Upper lobe of left lung (tissue), 6 donors: ENCODE results near the gene TRPV3. TPM values are rescaled to one million over a fixed set of nuclear protein-coding genes. Genes with fewer than 3 reads are reported as not detected.

Source experiments
- ATAC-seq, 2 donors: fragments of 200-7000 bp; cut with Tn5 transposase; one replicate each; pipeline ENCODE4 v1.9.1; 2022; ENCODE audit warnings: mild to moderate bottlenecking in 2 of 2, moderate library complexity in 2 of 2; ENCODE audit not compliant: low FRiP score in 2 of 2
- DNase-seq, 2 donors: peaks; one replicate each; pipeline ENCODE4 v3.0.0-alpha.2; 2019 to 2020
- H3K27ac ChIP-seq, 4 donors: fragments of 200-600 bp; sonication (generic); one replicate each; pipeline ENCODE4 v1.5.1; 2016 to 2019
- H3K27me3 ChIP-seq, 4 donors: fragments of 200-600 bp; sonication (generic); one replicate each; pipeline ENCODE4 v1.5.1; 2017 to 2019
- H3K36me3 ChIP-seq, 4 donors: fragments of 200-600 bp; sonication (generic); one replicate each; pipeline ENCODE4 v1.5.1; 2016 to 2019
- H3K4me1 ChIP-seq, 4 donors: fragments of 200-600 bp; sonication (generic); one replicate each; pipeline ENCODE4 v1.5.1; 2018 to 2019
- H3K4me3 ChIP-seq, 4 donors: fragments of 200-600 bp; sonication (generic); one replicate each; pipeline ENCODE4 v1.5.1; 2017 to 2019; ENCODE audit warnings: mild to moderate bottlenecking in 2 of 4, moderate library complexity in 1 of 4
- H3K9me3 ChIP-seq, 4 donors: fragments of 200-600 bp; sonication (generic); one replicate each; pipeline ENCODE4 v1.5.1; 2018 to 2019
- CTCF ChIP-seq, 6 experiments: fragments of 450-650 bp in 4 of 6; fragments of 200-600 bp in 2 of 6; sonication (generic) in 2 of 6; IDR thresholded peaks; one replicate each; pipeline ENCODE4 v1.5.1; 2016 to 2019; ENCODE audit warnings: antibody characterized with exemption in 6 of 6
- EP300 ChIP-seq, 4 donors: sonication (generic); formaldehyde crosslinking; IDR thresholded peaks; one replicate each; pipeline ENCODE4 v1.5.1; 2017; ENCODE audit warnings: antibody characterized with exemption in 4 of 4, control low read depth in 2 of 4
- POLR2A ChIP-seq, 4 donors: fragments of 450-650 bp; IDR thresholded peaks; one replicate each; pipeline ENCODE4 v1.5.1; 2016 to 2017; ENCODE audit warnings: antibody characterized with exemption in 4 of 4, mild to moderate bottlenecking in 2 of 4
- POLR2AphosphoS5 ChIP-seq, 2 donors: sonication (generic); formaldehyde crosslinking; IDR thresholded peaks; one replicate each; pipeline ENCODE4 v1.5.1; 2017; ENCODE audit warnings: antibody characterized with exemption in 2 of 2
- WGBS, 2 donors: methylation state at CpG; one replicate each; pipeline ENCODE4 v1.1.5; 2017 to 2018; 5-methylcytosine and 5-hydroxymethylcytosine counted together
- total RNA-seq, 6 donors: library from RNA; depleted of rRNA in 4 of 6; stranded (reverse); fragments of >200 nt in 4 of 6; gene quantifications; one replicate each; pipeline versions ENCODE4 v1.1.0 to v1.2.1, GENCODE V29; 2016 to 2021
- donor health status: DM: no; HTN: no; CAD: no; lungs with moderate emphysema.
- donor health status: DM: no; HTN: yes; CAD: no; lungs with severe emphysema.

The TRPV3 gene
- total RNA-seq, 6 donors from 2014 or later, result under 0.01 to 0.84 (median 0.28) TPM

GRCh38 chr17:3507869-3508268, 49.7 kb downstream of the TRPV3 start:
- Histone ChIP-seq H3K36me3 (no peaks in the 10 kb centered on the region), H3K4me3 (no peak overlapping the region)

GRCh38 chr17:3507071-3507470, 50.5 kb downstream of the TRPV3 start:
- H3K27me3 ChIP-seq, result no peaks in the 10 kb centered on the region
- no peaks in the 10 kb centered on the region for H3K9me3 ChIP-seq
- H3K36me3 ChIP-seq, result no peaks in the 10 kb centered on the region
- no peak for DNase-seq
- no peak overlapping the region for H3K27ac ChIP-seq
- 63 to 68% methylated on average over 1 of the region's 1 CpG for WGBS, 2 donors
- no peaks in the 10 kb centered on the region for H3K4me1 ChIP-seq
- no peak overlapping the region for H3K4me3 ChIP-seq
- ATAC-seq, result no peak
- TF ChIP-seq EP300 (IDR thresholded peaks at IDR 0.05), result no peak
- no peak for TF ChIP-seq CTCF (IDR thresholded peaks at IDR 0.05)
- TF ChIP-seq POLR2AphosphoS5 (IDR thresholded peaks at IDR 0.05), result no peak
- TF ChIP-seq POLR2A (IDR thresholded peaks at IDR 0.05), result no peak

More at GRCh38 chr17:3507869-3508268, 49.7 kb downstream of the TRPV3 start:
- 74 to 81% methylated on average over 3 of the region's 3 CpGs for WGBS, 2 donors
- Histone ChIP-seq H3K27me3 (no peaks in the 10 kb centered on the region), H3K27ac (no peak overlapping the region), H3K9me3 (no peaks in the 10 kb centered on the region), H3K4me1 (no peaks in the 10 kb centered on the region)
- ATAC-seq, result no peak
- DNase-seq, result no peak
- no peak for TF ChIP-seq POLR2AphosphoS5 (IDR thresholded peaks at IDR 0.05)
- TF ChIP-seq POLR2A (IDR thresholded peaks at IDR 0.05), result no peak
- no peak for TF ChIP-seq CTCF (IDR thresholded peaks at IDR 0.05)
- TF ChIP-seq EP300 (IDR thresholded peaks at IDR 0.05), result no peak

- DNase-seq (no peak), ATAC-seq (no peak)
- no peak for TF ChIP-seq CTCF (IDR thresholded peaks at IDR 0.05)
- TF ChIP-seq EP300 (IDR thresholded peaks at IDR 0.05), result no peak
- no peak for TF ChIP-seq POLR2A (IDR thresholded peaks at IDR 0.05)
- no peak for TF ChIP-seq POLR2AphosphoS5 (IDR thresholded peaks at IDR 0.05)
- Histone ChIP-seq H3K36me3 (no peaks in the 10 kb centered on the region), H3K9me3 (peaks cover 0 to 2% (median 0%) of the 10 kb centered on the region in 4 donors), H3K27ac (no peak overlapping the region), H3K4me3 (no peak overlapping the region), H3K27me3 (no peaks in the 10 kb centered on the region), H3K4me1 (no peaks in the 10 kb centered on the region)
- WGBS, 2 donors, result 95 to 96% methylated on average over 2 of the region's 2 CpGs
Observed at GRCh38 chr17:3506054-3506453, 51.6 kb downstream of the TRPV3 start.

GRCh38 chr17:3505008-3505407, 52.6 kb downstream of the TRPV3 start:
- DNase-seq (no peak), ATAC-seq (no peak)
- H3K27ac ChIP-seq, result no peak overlapping the region
- H3K4me3 ChIP-seq, result no peak overlapping the region
- no peaks in the 10 kb centered on the region for H3K4me1 ChIP-seq
- H3K36me3 ChIP-seq, result no peaks in the 10 kb centered on the region
- 88 to 93% methylated on average over 7 of the region's 7 CpGs for WGBS, 2 donors
- peaks cover 0 to 3% (median 0%) of the 10 kb centered on the region in 4 donors for H3K9me3 ChIP-seq
- no peak for TF ChIP-seq CTCF (IDR thresholded peaks at IDR 0.05)
- TF ChIP-seq EP300 (IDR thresholded peaks at IDR 0.05), result no peak
- no peak for TF ChIP-seq POLR2A (IDR thresholded peaks at IDR 0.05)
- TF ChIP-seq POLR2AphosphoS5 (IDR thresholded peaks at IDR 0.05), result no peak
- no peaks in the 10 kb centered on the region for H3K27me3 ChIP-seq

- TF ChIP-seq EP300 (IDR thresholded peaks at IDR 0.05), result no peak
- no peak for TF ChIP-seq POLR2AphosphoS5 (IDR thresholded peaks at IDR 0.05)
- no peak for TF ChIP-seq CTCF (IDR thresholded peaks at IDR 0.05)
- TF ChIP-seq POLR2A (IDR thresholded peaks at IDR 0.05), result no peak
- ATAC-seq, result no peak
- WGBS, 2 donors, result 66 to 67% methylated on average over 1 of the region's 1 CpG
Observed at GRCh38 chr17:3503285-3503684, 54.3 kb downstream of the TRPV3 start.

More at GRCh38 chr17:3503285-3503684, 54.3 kb downstream of the TRPV3 start:
- Histone ChIP-seq H3K9me3 (peaks cover 0 to 3% (median 0%) of the 10 kb centered on the region in 4 donors), H3K27ac (no peak overlapping the region), H3K36me3 (no peaks in the 10 kb centered on the region), H3K4me3 (no peak overlapping the region), H3K27me3 (no peaks in the 10 kb centered on the region), H3K4me1 (no peaks in the 10 kb centered on the region)
- no peak for DNase-seq
